Esophagus (tissue), 2 donors: Measurements from ENCODE around the gene SLC2A11. TPM values are rescaled to one million over a fixed set of nuclear protein-coding genes. Genes with fewer than 3 reads are reported as not detected.
"Not testable (repeated sequence)": the region's sequence is repeated elsewhere in the genome, so short reads cannot be mapped to it uniquely, and the experiment has no call there.

ENCODE experiments used
- H3K27ac ChIP-seq, 2 donors: one replicate each; pipeline ENCODE4 v1.5.1; 2013; ENCODE audit warnings: low read depth in 2 of 2, mild to moderate bottlenecking in 2 of 2, inconsistent platforms in 1 of 2, low read length in 1 of 2, moderate library complexity in 1 of 2
- H3K27me3 ChIP-seq, 2 donors: one replicate each; pipeline ENCODE4 v1.6.1; 2013; ENCODE audit warnings: low read length in 2 of 2, control low read depth in 1 of 2, mild to moderate bottlenecking in 1 of 2; ENCODE audit not compliant: insufficient read depth in 2 of 2, control insufficient read depth in 1 of 2
- H3K36me3 ChIP-seq, 2 donors: one replicate each; pipeline ENCODE4 v1.6.1; 2013; ENCODE audit warnings: low read length in 1 of 2; ENCODE audit not compliant: control insufficient read depth in 2 of 2, insufficient read depth in 2 of 2
- H3K4me1 ChIP-seq, 2 donors: one replicate each; pipeline ENCODE4 v1.6.1; 2013; ENCODE audit warnings: low read length in 1 of 2; ENCODE audit not compliant: control insufficient read depth in 2 of 2, insufficient read depth in 2 of 2
- H3K4me3 ChIP-seq, 2 donors: one replicate each; pipeline ENCODE4 v1.5.1; 2013; ENCODE audit warnings: low read length in 2 of 2, mild to moderate bottlenecking in 2 of 2, low read depth in 1 of 2, moderate library complexity in 1 of 2
- H3K9me3 ChIP-seq, 2 donors: one replicate each; pipeline ENCODE4 v1.6.1; 2013; ENCODE audit warnings: mild to moderate bottlenecking in 2 of 2, low read depth in 1 of 2, low read length in 1 of 2, moderate library complexity in 1 of 2; ENCODE audit not compliant: control insufficient read depth in 2 of 2, insufficient read depth in 1 of 2
- WGBS, 2 donors: extraction: QIAGEN DNeasy Blood & Tissue Kit; methylation state at CpG; one replicate each; pipeline ENCODE4 v1.1.7; 2013; 5-methylcytosine and 5-hydroxymethylcytosine counted together
- polyA plus RNA-seq, 2 donors: library from polyadenylated mRNA; stranded (reverse); fragments of 200-250 nt; gene quantifications; one replicate each; pipeline ENCODE4 v1.2.3, GENCODE V29; 2013
- donor health status: healthy with polysubstance abuse.
- donor health status: Bipolar disorder and iron deficiency.

SLC2A11 gene
- polyA plus RNA-seq, 2 donors: 2.5 to 3.9 TPM

DNA sequence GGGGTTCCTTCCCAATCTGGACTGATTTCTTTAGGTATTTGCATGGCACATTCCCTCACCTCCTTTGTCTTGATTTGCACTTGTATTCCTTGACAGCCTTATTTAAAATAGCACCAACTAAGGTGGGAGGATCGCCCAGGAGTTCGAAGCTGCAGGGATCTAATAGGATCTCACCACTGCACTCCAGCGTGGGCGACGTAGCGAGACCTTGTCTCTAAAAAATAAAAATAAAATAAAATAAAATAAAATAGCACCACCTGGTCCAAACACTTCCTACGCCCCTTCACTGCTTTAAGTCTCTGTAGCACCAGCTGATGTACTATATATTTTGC lies 775 bp downstream of the SLC2A11 start:
- H3K9me3 ChIP-seq: no peaks in the 10 kb centered on the region
- peak overlapping the region; percentile 58 to 59 for H3K4me3 ChIP-seq
- H3K4me1 ChIP-seq: peaks cover 0 to 3% of the 10 kb centered on the region in 2 donors
- WGBS, 2 donors: 58 to 64% methylated on average over 7 of the region's 7 CpGs
- H3K27ac ChIP-seq: no peak overlapping the region
- no peaks in the 10 kb centered on the region for H3K27me3 ChIP-seq
- no peaks in the 10 kb centered on the region for H3K36me3 ChIP-seq

DNA sequence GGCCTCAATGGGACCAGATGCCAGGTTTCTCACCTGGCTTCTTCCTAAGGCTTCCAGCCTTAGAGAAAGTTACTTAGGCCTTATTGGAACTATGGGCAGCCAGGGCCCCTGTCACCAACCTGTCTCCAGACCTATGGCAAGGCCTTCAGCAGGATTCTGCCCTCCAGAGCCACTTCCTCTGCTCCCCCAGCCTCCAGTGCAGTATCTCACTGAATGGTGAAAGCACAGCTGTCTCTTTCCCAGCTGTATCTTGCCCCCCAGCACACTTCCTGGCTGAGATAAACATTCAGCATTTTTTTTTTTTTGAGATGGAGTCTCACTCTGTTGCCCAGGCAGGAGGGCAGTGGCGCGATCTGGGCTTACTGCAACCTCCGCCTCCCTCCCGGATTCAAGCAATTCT lies 1.5 kb downstream of the SLC2A11 start:
- peaks cover 0 to 3% of the 10 kb centered on the region in 2 donors for H3K4me1 ChIP-seq
- H3K27me3 ChIP-seq: no peaks in the 10 kb centered on the region
- no peaks in the 10 kb centered on the region for H3K36me3 ChIP-seq
- H3K27ac ChIP-seq: no peak overlapping the region
- H3K9me3 ChIP-seq: no peaks in the 10 kb centered on the region
- H3K4me3 ChIP-seq: no peak overlapping the region
- 88 to 96% methylated on average over 4 of the region's 4 CpGs for WGBS, 2 donors

DNA sequence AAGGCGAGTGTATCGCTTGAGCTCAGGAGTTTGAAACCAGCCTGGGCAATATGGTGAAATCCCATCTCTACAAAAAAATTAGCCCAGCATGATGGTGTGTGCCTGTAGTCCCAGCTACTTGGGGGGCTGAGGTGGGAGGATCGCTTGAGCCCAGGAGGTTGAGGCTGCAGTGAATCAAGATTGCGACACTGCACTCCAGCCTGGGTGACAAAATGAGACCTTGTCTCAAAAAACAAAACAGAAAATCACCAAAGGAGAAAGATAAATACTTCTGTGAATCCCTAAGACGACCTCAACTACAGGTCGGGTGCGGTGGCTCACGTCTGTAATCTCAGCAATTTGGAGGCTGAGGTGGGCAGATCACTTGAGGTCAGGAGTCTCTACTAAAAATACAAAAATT lies 2.5 kb downstream of the SLC2A11 start:
- H3K27me3 ChIP-seq, H3K4me1 ChIP-seq, H3K36me3 ChIP-seq, H3K4me3 ChIP-seq, H3K27ac ChIP-seq, H3K9me3 ChIP-seq: not testable (repeated sequence)
- WGBS, 2 donors: 92 to 99% methylated on average over 8 of the region's 8 CpGs

DNA sequence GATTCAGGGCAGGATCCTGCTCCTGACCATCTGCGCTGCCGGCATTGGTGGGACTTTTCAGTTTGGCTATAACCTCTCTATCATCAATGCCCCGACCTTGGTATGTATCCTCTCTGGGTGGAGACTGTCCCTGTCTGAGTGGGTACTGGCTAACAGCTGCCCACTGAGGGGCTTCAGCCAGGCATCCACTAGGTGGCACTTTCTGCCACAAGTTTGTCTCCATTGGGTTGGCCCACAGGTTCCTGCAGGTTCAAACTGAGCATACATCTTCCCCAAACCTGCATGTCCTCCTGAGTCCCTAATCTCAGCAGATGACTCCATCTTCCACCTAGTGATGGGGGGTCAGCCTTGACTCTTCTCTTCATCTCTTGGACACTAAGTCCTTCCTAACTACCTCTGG lies 4.4 kb downstream of the SLC2A11 start:
- Histone ChIP-seq H3K27me3 (no peaks in the 10 kb centered on the region), H3K9me3 (no peaks in the 10 kb centered on the region), H3K36me3 (no peaks in the 10 kb centered on the region), H3K27ac (no peak overlapping the region), H3K4me3 (no peak overlapping the region), H3K4me1 (peaks cover 0 to 3% of the 10 kb centered on the region in 2 donors)
- 72 to 93% methylated on average over 3 of the region's 3 CpGs for WGBS, 2 donors

DNA sequence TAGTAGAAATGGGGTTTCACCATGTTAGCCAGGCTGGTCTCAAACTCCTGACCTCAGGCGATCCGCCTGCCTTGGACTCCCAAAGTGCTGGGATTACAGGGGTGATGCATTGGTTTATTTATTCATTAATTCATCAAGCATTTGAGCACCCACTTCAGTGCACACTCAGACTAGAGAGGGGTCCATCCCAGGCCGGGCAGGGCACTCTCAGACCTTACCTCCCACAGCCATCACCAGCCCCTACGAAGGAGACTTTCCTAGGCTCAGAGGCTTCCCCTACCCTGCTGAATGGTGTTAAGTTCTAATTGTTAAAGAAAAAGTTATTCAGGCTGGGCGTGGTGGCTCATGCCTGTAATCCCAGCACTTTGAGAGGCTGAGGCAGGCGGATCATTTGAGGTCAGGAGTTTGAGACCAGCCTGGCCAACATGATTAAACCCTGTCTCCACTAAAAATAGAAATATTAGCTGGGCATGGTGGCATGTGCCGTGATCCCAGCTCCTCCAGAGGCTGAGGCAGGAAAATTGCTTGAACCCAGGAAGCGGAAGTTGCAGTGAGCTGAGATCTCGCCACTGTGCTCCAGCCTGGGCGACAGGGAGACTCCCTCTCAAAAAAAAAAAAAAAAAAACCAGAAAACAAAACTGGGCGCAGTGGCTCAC lies 7.0 kb downstream of the SLC2A11 start:
- 70 to 84% methylated on average over 11 of the region's 11 CpGs for WGBS, 2 donors
- H3K27ac ChIP-seq, H3K4me3 ChIP-seq, H3K27me3 ChIP-seq, H3K9me3 ChIP-seq, H3K4me1 ChIP-seq, H3K36me3 ChIP-seq: not testable (repeated sequence)

DNA sequence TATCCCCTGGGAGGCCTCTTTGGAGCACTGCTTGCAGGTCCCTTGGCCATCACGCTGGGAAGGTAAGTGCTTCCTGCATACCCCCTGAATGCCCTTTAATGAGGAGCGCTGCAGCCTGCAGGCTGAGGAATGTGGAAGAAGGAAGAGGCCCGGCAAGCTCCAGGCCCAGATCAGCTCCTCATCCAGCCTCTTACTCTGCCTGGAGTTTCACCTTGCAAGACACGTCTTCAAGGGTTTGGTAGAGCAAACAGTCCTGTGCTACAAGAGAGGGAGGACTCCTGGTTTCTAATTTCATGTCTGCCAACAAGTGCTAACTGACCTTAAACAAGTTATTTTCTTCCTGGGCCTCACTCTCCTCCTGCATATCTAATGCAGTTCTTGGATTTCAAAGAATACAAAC lies 10.9 kb downstream of the SLC2A11 start:
- Histone ChIP-seq H3K27me3 (no peaks in the 10 kb centered on the region), H3K9me3 (no peaks in the 10 kb centered on the region), H3K4me1 (no peaks in the 10 kb centered on the region), H3K4me3 (no peak overlapping the region), H3K36me3 (no peaks in the 10 kb centered on the region), H3K27ac (no peak overlapping the region)
- WGBS, 2 donors: 93 to 96% methylated on average over 4 of the region's 4 CpGs

DNA sequence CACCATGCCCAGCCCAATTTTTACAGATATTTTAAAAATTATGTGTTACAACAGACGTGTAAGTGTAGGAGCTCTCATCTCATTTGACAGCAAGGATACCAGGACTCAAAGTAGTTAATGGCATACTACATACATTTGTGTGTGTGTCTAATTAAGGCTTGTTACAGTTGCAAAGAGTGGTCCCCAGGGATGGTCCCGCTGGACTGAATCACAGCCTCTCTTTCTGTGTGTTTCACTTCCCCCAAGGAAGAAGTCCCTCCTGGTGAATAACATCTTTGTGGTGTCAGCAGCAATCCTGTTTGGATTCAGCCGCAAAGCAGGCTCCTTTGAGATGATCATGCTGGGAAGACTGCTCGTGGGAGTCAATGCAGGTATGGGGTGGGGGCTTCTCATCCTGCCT lies 17.2 kb downstream of the SLC2A11 start:
- no peaks in the 10 kb centered on the region for H3K27me3 ChIP-seq
- H3K4me1 ChIP-seq: no peaks in the 10 kb centered on the region
- peaks cover 0 to 12% of the 10 kb centered on the region in 2 donors for H3K36me3 ChIP-seq
- no peak overlapping the region for H3K4me3 ChIP-seq
- 89 to 92% methylated on average over 4 of the region's 4 CpGs for WGBS, 2 donors
- H3K27ac ChIP-seq: no peak overlapping the region
- H3K9me3 ChIP-seq: no peaks in the 10 kb centered on the region

DNA sequence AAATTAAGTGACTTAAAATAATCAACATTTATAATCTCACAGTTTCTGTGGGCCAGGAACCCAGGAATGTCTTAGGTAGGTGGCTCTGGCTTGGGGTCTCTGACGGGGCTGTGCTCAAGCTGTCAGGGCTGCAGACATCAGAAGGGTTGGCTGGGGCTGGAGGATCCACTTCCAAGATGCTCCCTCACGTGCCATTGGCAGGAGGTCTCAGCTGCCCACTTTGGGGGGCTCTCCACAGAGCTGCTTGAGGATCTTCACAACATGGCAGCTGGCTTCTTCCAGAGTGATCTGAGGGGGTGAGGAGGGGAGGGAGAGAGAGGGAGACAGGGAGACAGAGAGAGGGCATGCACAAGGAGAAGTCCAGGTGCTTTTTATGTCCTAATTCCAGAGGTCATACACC lies 18.1 kb downstream of the SLC2A11 start:
- 87 to 90% methylated on average over 2 of the region's 2 CpGs for WGBS, 2 donors
- peaks cover 0 to 12% of the 10 kb centered on the region in 2 donors for H3K36me3 ChIP-seq
- no peak overlapping the region for H3K4me3 ChIP-seq
- no peaks in the 10 kb centered on the region for H3K4me1 ChIP-seq
- H3K27ac ChIP-seq: no peak overlapping the region
- H3K27me3 ChIP-seq: no peaks in the 10 kb centered on the region
- H3K9me3 ChIP-seq: no peaks in the 10 kb centered on the region

DNA sequence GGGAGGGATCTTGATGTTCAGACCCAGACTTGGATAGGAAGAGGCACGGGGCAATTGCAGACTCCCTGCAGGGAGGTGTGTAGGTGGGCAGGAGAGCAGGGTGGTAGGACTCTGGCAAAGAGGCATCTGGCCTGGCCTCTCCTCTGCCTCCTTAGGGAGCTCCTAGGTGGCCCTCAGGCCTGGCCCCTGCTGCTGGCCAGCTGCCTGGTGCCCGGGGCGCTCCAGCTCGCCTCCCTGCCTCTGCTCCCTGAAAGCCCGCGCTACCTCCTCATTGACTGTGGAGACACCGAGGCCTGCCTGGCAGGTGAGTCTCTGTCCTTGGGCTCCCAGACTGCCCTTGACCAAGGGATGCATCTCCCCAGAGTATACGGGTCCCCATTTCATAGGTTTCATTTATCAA lies 19.9 kb downstream of the SLC2A11 start:
- no peaks in the 10 kb centered on the region for H3K9me3 ChIP-seq
- H3K36me3 ChIP-seq: peaks cover 0 to 12% of the 10 kb centered on the region in 2 donors
- no peak overlapping the region for H3K4me3 ChIP-seq
- WGBS, 2 donors: 96% methylated on average over 8 of the region's 8 CpGs
- H3K27ac ChIP-seq: no peak overlapping the region
- no peaks in the 10 kb centered on the region for H3K27me3 ChIP-seq
- no peaks in the 10 kb centered on the region for H3K4me1 ChIP-seq

DNA sequence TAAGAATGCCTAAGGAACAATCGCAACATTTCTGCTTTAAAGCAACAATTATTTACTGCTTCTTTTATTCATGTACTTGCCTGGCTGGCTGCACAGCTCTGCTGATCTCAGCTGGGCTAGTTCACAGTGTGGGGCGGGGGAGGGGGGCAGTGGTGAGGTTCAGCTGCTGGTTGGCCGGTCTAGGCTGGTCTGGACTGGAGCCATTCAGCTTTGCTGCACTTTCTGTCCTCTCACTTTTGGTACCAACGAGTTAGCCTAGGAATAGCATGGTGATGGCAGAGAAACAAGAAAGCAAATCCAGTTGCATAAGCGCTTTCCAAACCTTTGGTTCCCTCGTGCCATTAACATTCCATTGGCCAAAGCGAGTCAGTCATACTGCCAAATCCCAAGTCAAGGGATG lies 20.5 kb downstream of the SLC2A11 start:
- Histone ChIP-seq H3K27me3 (no peaks in the 10 kb centered on the region), H3K27ac (no peak overlapping the region), H3K9me3 (no peaks in the 10 kb centered on the region), H3K4me1 (no peaks in the 10 kb centered on the region), H3K36me3 (peaks cover 0 to 12% of the 10 kb centered on the region in 2 donors), H3K4me3 (no peak overlapping the region)
- WGBS, 2 donors: 87% methylated on average over 7 of the region's 7 CpGs
